Activated naive CD4-positive, alpha-beta T cell treated with anti-CD3 and anti-CD28 coated beads, Interleukin-2, amount 50 U/mL, for 24 hours (primary cell): ENCODE measurements around the gene CNTD1.
A peak's percentile ranks its signal among the peaks of the same experiment; 100 is the strongest.
"Not testable (repeated sequence)": the region's sequence is repeated elsewhere in the genome, so short reads cannot be mapped to it uniquely, and the experiment has no call there.

Experiments
- H3K27ac Mint-ChIP-seq: one replicate; pipeline ENCODE4 v1.8.0; 2021; ENCODE audit warnings: mild to moderate bottlenecking, mixed read lengths
- H3K27me3 Mint-ChIP-seq: one replicate; pipeline ENCODE4 v1.8.0; 2021; ENCODE audit warnings: mixed read lengths
- H3K36me3 Mint-ChIP-seq: one replicate; pipeline ENCODE4 v1.8.0; 2021; ENCODE audit warnings: mixed read lengths
- H3K4me1 Mint-ChIP-seq: one replicate; pipeline ENCODE4 v1.8.0; 2021; ENCODE audit warnings: mixed read lengths
- H3K4me3 Mint-ChIP-seq: one replicate; pipeline ENCODE4 v1.8.0; 2021; ENCODE audit warnings: mild to moderate bottlenecking, mixed read lengths
- H3K9me3 Mint-ChIP-seq: one replicate; pipeline ENCODE4 v1.8.0; 2021; ENCODE audit warnings: mixed read lengths

The CNTD1 gene

GRCh38 chr17:42798383-42799380, at the start of gene CNTD1, which contains the start of gene COA3:
CNTD1 (plus strand) TSS chr17:42798861; CDS start chr17:42799068, 207 bp downstream.
COA3 (minus strand) TSS chr17:42798704; CDS start chr17:42798681, 23 bp downstream.
- Mint-ChIP-seq H3K4me1 (peaks cover 28% of the 10 kb centered on the region), H3K27ac (peak within 1 kb of the TSS; percentile 80), H3K9me3 (no peaks in the 10 kb centered on the region), H3K36me3 (peaks cover 6% of the 10 kb centered on the region), H3K4me3 (peak within 1 kb of the TSS; percentile 96), H3K27me3 (no peaks in the 10 kb centered on the region)

- peaks cover 5% of the 10 kb centered on the region for H3K27me3 Mint-ChIP-seq
- H3K4me1 Mint-ChIP-seq = peaks cover 8% of the 10 kb centered on the region
- H3K9me3 Mint-ChIP-seq = no peaks in the 10 kb centered on the region
- H3K27ac Mint-ChIP-seq = no peak overlapping the region
- no peak overlapping the region for H3K4me3 Mint-ChIP-seq
- H3K36me3 Mint-ChIP-seq = no peaks in the 10 kb centered on the region
Measured at GRCh38 chr17:42748908-42749798, 49.5 kb upstream of the CNTD1 start.

- Mint-ChIP-seq H3K27ac (no peak overlapping the region), H3K4me3 (no peak overlapping the region), H3K4me1 (no peaks in the 10 kb centered on the region), H3K9me3 (no peaks in the 10 kb centered on the region), H3K36me3 (no peaks in the 10 kb centered on the region), H3K27me3 (peaks cover 9% of the 10 kb centered on the region)
Measured at GRCh38 chr17:42750739-42751344, 47.8 kb upstream of the CNTD1 start.

GRCh38 chr17:42751628-42752027, 47.0 kb upstream of the CNTD1 start:
- no peak overlapping the region for H3K27ac Mint-ChIP-seq
- H3K4me3 Mint-ChIP-seq = no peak overlapping the region
- H3K27me3 Mint-ChIP-seq = peaks cover 14% of the 10 kb centered on the region
- H3K9me3 Mint-ChIP-seq = no peaks in the 10 kb centered on the region
- H3K4me1 Mint-ChIP-seq = no peaks in the 10 kb centered on the region
- no peaks in the 10 kb centered on the region for H3K36me3 Mint-ChIP-seq

GRCh38 chr17:42754782-42755181, 43.9 kb upstream of the CNTD1 start:
- peaks cover 15% of the 10 kb centered on the region for H3K27me3 Mint-ChIP-seq
- H3K4me1 Mint-ChIP-seq = no peaks in the 10 kb centered on the region
- no peak overlapping the region for H3K27ac Mint-ChIP-seq
- no peaks in the 10 kb centered on the region for H3K36me3 Mint-ChIP-seq
- no peak overlapping the region for H3K4me3 Mint-ChIP-seq
- no peaks in the 10 kb centered on the region for H3K9me3 Mint-ChIP-seq

GRCh38 chr17:42759982-42760651, 38.5 kb upstream of the CNTD1 start:
- H3K27me3 Mint-ChIP-seq = peaks cover 40% of the 10 kb centered on the region
- H3K36me3 Mint-ChIP-seq = no peaks in the 10 kb centered on the region
- H3K4me1 Mint-ChIP-seq = peaks cover 3% of the 10 kb centered on the region
- no peak overlapping the region for H3K27ac Mint-ChIP-seq
- H3K4me3 Mint-ChIP-seq = peak overlapping the region; percentile 73
- H3K9me3 Mint-ChIP-seq = no peaks in the 10 kb centered on the region

- no peaks in the 10 kb centered on the region for H3K36me3 Mint-ChIP-seq
- peak within 1 kb of the TSS; percentile 73 for H3K4me3 Mint-ChIP-seq
- H3K27me3 Mint-ChIP-seq = peaks cover 42% of the 10 kb centered on the region
- peaks cover 3% of the 10 kb centered on the region for H3K4me1 Mint-ChIP-seq
- no peaks in the 10 kb centered on the region for H3K9me3 Mint-ChIP-seq
- H3K27ac Mint-ChIP-seq = no peak within 1 kb of the TSS
Measured at GRCh38 chr17:42760652-42761581, 37.7 kb upstream of the CNTD1 start, which contains the start of gene RAMP2. RAMP2 (plus strand) TSS chr17:42761227; CDS start chr17:42761262, 35 bp downstream.

GRCh38 chr17:42761638-42762037, 37.0 kb upstream of the CNTD1 start:
- Mint-ChIP-seq H3K27ac (no peak overlapping the region), H3K27me3 (peaks cover 37% of the 10 kb centered on the region), H3K4me3 (peak overlapping the region; percentile 24), H3K9me3 (no peaks in the 10 kb centered on the region), H3K4me1 (peaks cover 3% of the 10 kb centered on the region), H3K36me3 (no peaks in the 10 kb centered on the region)

GRCh38 chr17:42766124-42766523, 32.5 kb upstream of the CNTD1 start:
- H3K9me3 Mint-ChIP-seq = no peaks in the 10 kb centered on the region
- peaks cover 30% of the 10 kb centered on the region for H3K27me3 Mint-ChIP-seq
- H3K36me3 Mint-ChIP-seq = no peaks in the 10 kb centered on the region
- no peaks in the 10 kb centered on the region for H3K4me1 Mint-ChIP-seq
- H3K4me3 Mint-ChIP-seq = no peak overlapping the region
- no peak overlapping the region for H3K27ac Mint-ChIP-seq

- Mint-ChIP-seq H3K9me3 (no peaks in the 10 kb centered on the region), H3K27me3 (peaks cover 21% of the 10 kb centered on the region), H3K4me1 (peaks cover 6% of the 10 kb centered on the region), H3K27ac (no peak overlapping the region), H3K36me3 (no peaks in the 10 kb centered on the region), H3K4me3 (no peak overlapping the region)
Measured at GRCh38 chr17:42767512-42767911, 31.1 kb upstream of the CNTD1 start.

GRCh38 chr17:42768006-42768405, 30.7 kb upstream of the CNTD1 start:
- H3K27ac Mint-ChIP-seq, H3K36me3 Mint-ChIP-seq, H3K4me1 Mint-ChIP-seq, H3K9me3 Mint-ChIP-seq, H3K4me3 Mint-ChIP-seq: not testable (repeated sequence)
- H3K27me3 Mint-ChIP-seq = peaks cover 17% of the 10 kb centered on the region

GRCh38 chr17:42769964-42770363, 28.7 kb upstream of the CNTD1 start:
- H3K27me3 Mint-ChIP-seq, H3K36me3 Mint-ChIP-seq, H3K9me3 Mint-ChIP-seq, H3K27ac Mint-ChIP-seq, H3K4me3 Mint-ChIP-seq: not testable (repeated sequence)
- peaks cover 24% of the 10 kb centered on the region for H3K4me1 Mint-ChIP-seq

GRCh38 chr17:42772945-42773289, 25.7 kb upstream of the CNTD1 start:
- Mint-ChIP-seq H3K4me3 (peak overlapping the region; percentile 99), H3K9me3 (no peaks in the 10 kb centered on the region), H3K27ac (peak overlapping the region; percentile 96), H3K27me3 (no peaks in the 10 kb centered on the region), H3K36me3 (peaks cover 6% of the 10 kb centered on the region), H3K4me1 (peaks cover 30% of the 10 kb centered on the region)
